Measurements from ENCODE around the gene MTMR1. TPM values are rescaled to one million over a fixed set of nuclear protein-coding genes. Genes with fewer than 3 reads are reported as not detected.

The MTMR1 gene
- total and polyA plus RNA-seq, 3 experiments from 2014 or later = 30.9 to 39.7 (median 38.2) TPM

GRCh38 chrX:150763810-150764209, 70.6 kb downstream of the MTMR1 start:
- no peak for DNase-seq
- Mint-ChIP-seq H3K36me3 (peaks cover 0 to 40% (median 0%) of the 10 kb centered on the region in 3 donors), H3K4me3 (no peak overlapping the region), H3K9me3 (no peaks in the 10 kb centered on the region), H3K4me1 (no peaks in the 10 kb centered on the region), H3K27me3 (peaks cover 0 to 5% of the 10 kb centered on the region in 2 donors), H3K27ac (no peak overlapping the region)
- Histone ChIP-seq H3K4me1 (ENCODE audit: insufficient read depth, low read length) (no peaks in the 10 kb centered on the region), H3K4me3 (ENCODE audit: low read length) (no peak overlapping the region), H3K36me3 (ENCODE audit: insufficient read depth, low read length) (no peaks in the 10 kb centered on the region), H3K27me3 (ENCODE audit: insufficient read depth, low read length, poor library complexity, severe bottlenecking) (no peaks in the 10 kb centered on the region), H3K9me3 (ENCODE audit: low read length) (no peaks in the 10 kb centered on the region), H3K27ac (ENCODE audit: low read depth, low read length) (no peak overlapping the region)
- ChIA-PET POLR2A (no interaction called here), CTCF (interaction anchor here (2.2 kb wide), 1 partner anchor 8 kb away, joined by 7 read pairs; no protein-coding TSS in a partner anchor)

DNA sequence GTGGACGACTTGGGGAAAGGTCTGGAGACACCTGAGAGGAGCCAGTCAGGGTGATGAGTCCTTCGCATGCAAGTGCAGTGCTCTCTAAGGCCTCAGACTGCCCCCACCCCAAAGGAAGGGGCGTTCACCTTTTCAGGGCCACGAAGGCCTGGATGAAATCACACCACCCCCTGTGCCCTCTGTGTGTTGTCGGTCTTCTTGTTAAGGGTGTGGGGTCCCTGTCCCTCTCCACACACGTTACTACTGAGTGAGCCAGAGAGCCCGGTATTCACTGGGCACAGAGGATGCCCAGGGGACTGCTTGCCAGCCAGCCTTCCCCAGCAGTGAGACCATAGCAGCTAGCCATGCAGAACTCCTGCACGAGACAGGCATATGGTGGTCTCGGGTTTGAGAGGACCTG, 72.0 kb downstream of the MTMR1 start:
- no peak overlapping the region for H3K4me3 ChIP-seq (ENCODE audit: low read length)
- CTCF ChIA-PET = no interaction called here
- Mint-ChIP-seq H3K27ac (peak overlapping the region in 1 of 8 donors; percentile 15), H3K36me3 (peaks cover 0 to 27% (median 0%) of the 10 kb centered on the region in 3 donors), H3K4me1 (no peaks in the 10 kb centered on the region), H3K27me3 (peaks cover 0 to 5% of the 10 kb centered on the region in 2 donors), H3K4me3 (no peak overlapping the region), H3K9me3 (no peaks in the 10 kb centered on the region)
- H3K4me1 ChIP-seq (ENCODE audit: insufficient read depth, low read length) = no peaks in the 10 kb centered on the region
- DNase-seq = no peak
- no peaks in the 10 kb centered on the region for H3K27me3 ChIP-seq (ENCODE audit: insufficient read depth, low read length, poor library complexity, severe bottlenecking)
- no peaks in the 10 kb centered on the region for H3K9me3 ChIP-seq (ENCODE audit: low read length)
- no peak overlapping the region for H3K27ac ChIP-seq (ENCODE audit: low read depth, low read length)
- no peaks in the 10 kb centered on the region for H3K36me3 ChIP-seq (ENCODE audit: insufficient read depth, low read length)
- POLR2A ChIA-PET = no interaction called here

DNA sequence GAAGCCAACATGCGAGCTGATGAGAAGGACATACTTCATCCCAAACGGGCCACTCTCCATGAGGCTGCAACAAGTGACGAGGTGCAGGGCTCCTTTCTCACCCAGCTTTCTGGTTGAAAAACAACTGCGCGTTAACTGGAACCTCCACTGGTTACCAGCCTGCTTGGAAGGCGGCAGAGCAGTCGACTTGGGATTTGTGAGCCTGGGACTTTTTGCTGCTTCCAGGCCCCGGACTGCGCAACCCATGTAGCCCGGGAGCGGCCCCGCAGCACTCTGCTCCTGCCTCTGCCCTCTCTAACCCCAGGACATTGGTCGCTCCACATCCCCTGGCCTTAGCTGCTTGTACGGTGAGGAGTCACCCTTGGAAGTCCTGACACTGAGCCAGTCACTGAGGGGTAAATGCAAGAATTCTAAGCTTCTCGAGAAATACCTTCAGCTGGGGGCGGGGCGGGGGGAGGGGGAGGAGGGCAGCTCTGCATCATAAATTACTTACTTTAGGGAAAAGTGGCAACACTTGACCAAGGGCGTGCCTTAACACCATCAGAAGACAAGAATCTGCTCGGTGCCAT, 72.7 kb downstream of the MTMR1 start:
- no peak overlapping the region for H3K27ac Mint-ChIP-seq
- H3K4me3 Mint-ChIP-seq = no peak overlapping the region
- no peak overlapping the region for H3K27ac ChIP-seq (ENCODE audit: low read depth, low read length)
- H3K36me3 ChIP-seq (ENCODE audit: insufficient read depth, low read length) = no peaks in the 10 kb centered on the region
- ChIA-PET CTCF (interaction anchor here (1.3 kb wide), 1 partner anchor 317 kb away, joined by 4 read pairs; no protein-coding TSS in a partner anchor), POLR2A (no interaction called here)
- DNase-seq = no peak
- no peaks in the 10 kb centered on the region for H3K9me3 ChIP-seq (ENCODE audit: low read length)
- no peaks in the 10 kb centered on the region for H3K4me1 Mint-ChIP-seq
- no peaks in the 10 kb centered on the region for H3K9me3 Mint-ChIP-seq
- H3K4me3 ChIP-seq (ENCODE audit: low read length) = no peak overlapping the region
- H3K27me3 ChIP-seq (ENCODE audit: insufficient read depth, low read length, poor library complexity, severe bottlenecking) = no peaks in the 10 kb centered on the region
- no peaks in the 10 kb centered on the region for H3K4me1 ChIP-seq (ENCODE audit: insufficient read depth, low read length)
- peaks cover 0 to 26% (median 0%) of the 10 kb centered on the region in 3 donors for H3K36me3 Mint-ChIP-seq
- H3K27me3 Mint-ChIP-seq = peaks cover 0 to 5% of the 10 kb centered on the region in 2 donors

DNA sequence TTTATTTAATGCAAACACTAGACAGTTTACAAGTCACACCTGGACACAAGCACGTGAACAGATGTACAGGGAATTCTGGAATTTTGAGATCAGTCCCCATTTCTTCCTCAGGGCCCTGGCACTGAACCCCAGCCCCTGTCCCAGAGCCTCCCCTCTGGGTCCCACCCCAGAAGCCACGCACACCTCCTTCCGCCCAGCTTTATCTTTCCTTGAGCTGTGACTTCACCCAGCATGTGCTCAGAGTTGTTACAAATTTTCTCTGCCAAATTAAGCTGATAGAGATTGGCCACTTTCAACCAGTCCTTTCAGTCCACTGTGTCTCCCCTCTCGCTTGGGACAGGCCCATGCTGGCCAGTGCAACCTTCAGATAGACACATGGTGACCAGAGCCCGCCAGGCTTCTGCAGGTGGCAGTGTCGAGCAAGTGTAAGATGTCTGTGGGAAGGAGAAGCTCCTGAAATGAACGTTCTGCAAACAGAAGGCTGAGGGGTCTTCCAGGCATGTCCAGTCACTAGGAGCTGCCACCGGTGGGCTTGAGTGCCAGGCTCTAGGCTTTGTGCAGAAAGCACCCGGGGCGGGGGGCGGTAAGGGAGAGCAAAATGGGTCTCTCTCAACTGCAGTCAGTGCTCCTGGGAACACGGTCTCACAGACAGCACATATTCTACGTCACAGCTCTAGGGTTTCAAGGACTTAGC, 73.3 kb downstream of the MTMR1 start:
- H3K9me3 Mint-ChIP-seq = no peaks in the 10 kb centered on the region
- H3K4me1 ChIP-seq (ENCODE audit: insufficient read depth, low read length) = no peaks in the 10 kb centered on the region

DNA sequence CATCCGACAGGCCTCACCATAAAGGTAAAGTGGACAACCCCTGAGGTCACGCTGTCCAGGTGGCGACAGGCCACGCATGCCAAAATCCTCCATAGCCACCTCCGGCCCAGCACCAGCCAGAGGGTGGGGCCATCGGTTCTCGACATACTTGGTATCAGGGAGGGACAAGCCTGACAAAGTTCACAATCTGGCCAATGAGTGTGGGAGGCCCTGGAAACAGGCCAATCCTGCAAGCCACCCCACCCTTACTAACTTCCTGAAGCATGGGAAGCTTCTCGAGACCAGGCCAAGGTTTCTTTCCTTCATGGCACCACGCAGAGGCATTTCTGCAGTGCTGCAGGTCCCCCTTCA, 73.8 kb downstream of the MTMR1 start:
- POLR2A ChIA-PET = no interaction called here
- CTCF ChIA-PET = interaction anchor here (1.3 kb wide), 1 partner anchor 315 kb away, joined by 4 read pairs; no protein-coding TSS in a partner anchor
- Histone ChIP-seq H3K36me3 (ENCODE audit: insufficient read depth, low read length) (no peaks in the 10 kb centered on the region), H3K9me3 (ENCODE audit: low read length) (no peaks in the 10 kb centered on the region), H3K27me3 (ENCODE audit: insufficient read depth, low read length, poor library complexity, severe bottlenecking) (no peaks in the 10 kb centered on the region), H3K27ac (ENCODE audit: low read depth, low read length) (no peak overlapping the region), H3K4me1 (ENCODE audit: insufficient read depth, low read length) (no peaks in the 10 kb centered on the region), H3K4me3 (ENCODE audit: low read length) (no peak overlapping the region)
- DNase-seq = no peak
- no peaks in the 10 kb centered on the region for H3K9me3 Mint-ChIP-seq
- H3K27ac Mint-ChIP-seq = peak overlapping the region in 1 of 8 donors; percentile 29
- peaks cover 0 to 20% (median 0%) of the 10 kb centered on the region in 3 donors for H3K36me3 Mint-ChIP-seq
- H3K27me3 Mint-ChIP-seq = peaks cover 0 to 5% of the 10 kb centered on the region in 2 donors
- no peaks in the 10 kb centered on the region for H3K4me1 Mint-ChIP-seq
- H3K4me3 Mint-ChIP-seq = no peak overlapping the region

More for the DNA sequence above, 73.3 kb downstream of the MTMR1 start:
- H3K4me1 Mint-ChIP-seq = no peaks in the 10 kb centered on the region
- H3K27me3 Mint-ChIP-seq = peaks cover 0 to 5% of the 10 kb centered on the region in 2 donors
- Histone ChIP-seq H3K4me3 (ENCODE audit: low read length) (no peak overlapping the region), H3K27me3 (ENCODE audit: insufficient read depth, low read length, poor library complexity, severe bottlenecking) (no peaks in the 10 kb centered on the region), H3K9me3 (ENCODE audit: low read length) (no peaks in the 10 kb centered on the region), H3K36me3 (ENCODE audit: insufficient read depth, low read length) (no peaks in the 10 kb centered on the region), H3K27ac (ENCODE audit: low read depth, low read length) (no peak overlapping the region)
- DNase-seq = no peak
- H3K27ac Mint-ChIP-seq = peak overlapping the region in 4 of 8 donors; percentile 4 to 79 (median 42)
- H3K4me3 Mint-ChIP-seq = no peak overlapping the region
- H3K36me3 Mint-ChIP-seq = peaks cover 0 to 24% (median 0%) of the 10 kb centered on the region in 3 donors
- POLR2A ChIA-PET = no interaction called here
- CTCF ChIA-PET = interaction anchor here (1.3 kb wide), 1 partner anchor 316 kb away, joined by 4 read pairs; no protein-coding TSS in a partner anchor

DNA sequence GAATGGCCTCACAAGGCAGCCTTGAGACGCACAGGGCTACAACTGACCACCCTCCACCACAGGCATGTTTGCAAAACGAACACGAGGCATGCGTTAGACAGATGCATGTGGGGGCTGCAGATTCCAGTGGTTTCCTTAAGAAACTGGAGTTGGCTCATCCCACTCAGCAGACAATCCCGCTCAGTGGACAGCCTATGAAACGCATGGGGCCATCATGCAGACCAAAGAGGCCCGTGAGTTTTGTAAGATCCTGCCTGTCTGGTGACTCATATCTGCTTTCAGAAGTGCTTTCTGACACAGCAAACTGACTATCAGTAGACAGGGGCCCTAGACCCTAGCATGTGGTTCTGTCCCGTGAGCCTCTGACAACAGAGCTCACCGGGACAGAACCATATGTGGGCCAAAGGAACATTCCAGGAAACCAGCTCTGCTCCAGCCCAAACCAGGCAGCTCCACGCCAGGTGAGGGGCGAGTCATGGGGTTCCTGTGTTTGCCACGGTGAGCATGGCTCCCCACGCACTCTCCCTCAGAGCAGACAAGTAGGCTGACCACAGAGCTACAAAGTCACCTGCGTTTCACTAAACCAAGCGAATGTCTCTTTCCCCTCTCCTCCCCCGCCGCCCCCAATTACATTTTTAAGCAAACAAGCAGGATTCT, 74.4 kb downstream of the MTMR1 start:
- Histone ChIP-seq H3K4me1 (ENCODE audit: insufficient read depth, low read length) (no peaks in the 10 kb centered on the region), H3K27ac (ENCODE audit: low read depth, low read length) (no peak overlapping the region), H3K36me3 (ENCODE audit: insufficient read depth, low read length) (no peaks in the 10 kb centered on the region), H3K9me3 (ENCODE audit: low read length) (no peaks in the 10 kb centered on the region), H3K4me3 (ENCODE audit: low read length) (no peak overlapping the region), H3K27me3 (ENCODE audit: insufficient read depth, low read length, poor library complexity, severe bottlenecking) (no peaks in the 10 kb centered on the region)
- peak overlapping the region in 2 of 8 donors; percentile 90 to 92 for H3K27ac Mint-ChIP-seq
- POLR2A ChIA-PET = no interaction called here
- H3K4me1 Mint-ChIP-seq = no peaks in the 10 kb centered on the region
- H3K27me3 Mint-ChIP-seq = peaks cover 0 to 4% of the 10 kb centered on the region in 2 donors
- no peaks in the 10 kb centered on the region for H3K9me3 Mint-ChIP-seq
- peaks cover 0 to 17% (median 0%) of the 10 kb centered on the region in 3 donors for H3K36me3 Mint-ChIP-seq
- H3K4me3 Mint-ChIP-seq = no peak overlapping the region
- DNase-seq = no peak
- CTCF ChIA-PET = no interaction called here

- POLR2A ChIA-PET = no interaction called here
- Mint-ChIP-seq H3K27ac (peak overlapping the region in 3 of 8 donors; percentile 51 to 92 (median 90)), H3K36me3 (peaks cover 0 to 12% (median 0%) of the 10 kb centered on the region in 3 donors), H3K4me3 (no peak overlapping the region), H3K4me1 (no peaks in the 10 kb centered on the region), H3K9me3 (no peaks in the 10 kb centered on the region), H3K27me3 (no peaks in the 10 kb centered on the region)
- Histone ChIP-seq H3K9me3 (ENCODE audit: low read length) (no peaks in the 10 kb centered on the region), H3K4me3 (ENCODE audit: low read length) (no peak overlapping the region), H3K27ac (ENCODE audit: low read depth, low read length) (no peak overlapping the region), H3K36me3 (ENCODE audit: insufficient read depth, low read length) (no peaks in the 10 kb centered on the region), H3K4me1 (ENCODE audit: insufficient read depth, low read length) (no peaks in the 10 kb centered on the region), H3K27me3 (ENCODE audit: insufficient read depth, low read length, poor library complexity, severe bottlenecking) (no peaks in the 10 kb centered on the region)
- CTCF ChIA-PET = no interaction called here
- no peak for DNase-seq
Measured at GRCh38 chrX:150768132-150768485, 74.9 kb downstream of the MTMR1 start.

- no peak overlapping the region for H3K4me3 Mint-ChIP-seq
- no peaks in the 10 kb centered on the region for H3K9me3 ChIP-seq (ENCODE audit: low read length)
- H3K4me3 ChIP-seq (ENCODE audit: low read length) = no peak overlapping the region
- H3K4me1 ChIP-seq (ENCODE audit: insufficient read depth, low read length) = no peaks in the 10 kb centered on the region
- no peaks in the 10 kb centered on the region for H3K27me3 ChIP-seq (ENCODE audit: insufficient read depth, low read length, poor library complexity, severe bottlenecking)
- no peak overlapping the region for H3K27ac Mint-ChIP-seq
- H3K27ac ChIP-seq (ENCODE audit: low read depth, low read length) = no peak overlapping the region
- no peaks in the 10 kb centered on the region for H3K9me3 Mint-ChIP-seq
- POLR2A ChIA-PET = interaction anchor here (0.5 kb wide), 1 partner anchor 127 kb away, joined by 3 read pairs; no protein-coding TSS in a partner anchor
- H3K27me3 Mint-ChIP-seq = no peaks in the 10 kb centered on the region
- CTCF ChIA-PET = no interaction called here
- DNase-seq = no peak
- H3K4me1 Mint-ChIP-seq = no peaks in the 10 kb centered on the region
- no peaks in the 10 kb centered on the region for H3K36me3 ChIP-seq (ENCODE audit: insufficient read depth, low read length)
- peaks cover 0 to 6% (median 0%) of the 10 kb centered on the region in 3 donors for H3K36me3 Mint-ChIP-seq
Measured at GRCh38 chrX:150768580-150769190, 75.5 kb downstream of the MTMR1 start.

All from CD8-positive, alpha-beta memory T cell (primary cell).